BLaER1 treated with 17β-estradiol and CSF1 and Interleukin-3, amounts not matched to agents 10 nM and 100 nM (cell line): Measurements from ENCODE around the gene ACTL10.

Experiments used
- H3K27ac ChIP-seq, 11 experiments: shearing (Covaris generic); formaldehyde crosslinking; 2 replicates each; pipeline ENCODE4 v1.8.1; 2022
- H3K27me3 ChIP-seq, 11 experiments: shearing (Covaris generic); formaldehyde crosslinking; 2 replicates each; pipeline ENCODE4 v1.8.1; 2022
- H3K36me3 ChIP-seq, 11 experiments: shearing (Covaris generic); formaldehyde crosslinking; 2 replicates each; pipeline ENCODE4 v1.8.1; 2022
- H3K4me1 ChIP-seq, 10 experiments: shearing (Covaris generic); formaldehyde crosslinking; 2 replicates each; pipeline ENCODE4 v1.8.1; 2022
- H3K4me2 ChIP-seq, 11 experiments: shearing (Covaris generic); formaldehyde crosslinking; 2 replicates each; pipeline ENCODE4 v1.8.1; 2022
- H3K4me3 ChIP-seq, 10 experiments: shearing (Covaris generic); formaldehyde crosslinking; 2 replicates each; pipeline ENCODE4 v1.8.1; 2022
- H3K9ac ChIP-seq, 11 experiments: shearing (Covaris generic); formaldehyde crosslinking; 2 replicates each; pipeline ENCODE4 v1.8.1; 2022
- H3K9me3 ChIP-seq, 11 experiments: shearing (Covaris generic); formaldehyde crosslinking; replicated peaks in 1 of 11; 2 replicates each; pipeline ENCODE4 v1.8.1; 2022
- H4K20me1 ChIP-seq, 11 experiments: shearing (Covaris generic); formaldehyde crosslinking; 2 replicates each; pipeline ENCODE4 v1.8.1; 2022
- Cebpa-rat ChIP-seq, 11 experiments: shearing (Covaris generic); IDR thresholded peaks; 2 replicates each; pipeline ENCODE4 v1.8.1; 2022

ACTL10 gene

GRCh38 chr20:33701629-33702450 is 35.1 kb downstream of the ACTL10 start:
- H3K9ac ChIP-seq = no peak overlapping the region
- H3K36me3 ChIP-seq = no peaks in the 10 kb centered on the region
- H3K4me3 ChIP-seq = no peak overlapping the region
- peaks cover 27 to 43% (median 37%) of the 10 kb centered on the region in 11 experiments for H3K9me3 ChIP-seq
- H4K20me1 ChIP-seq = no peaks in the 10 kb centered on the region
- no peak for TF ChIP-seq Cebpa-rat (IDR thresholded peaks at IDR 0.05)
- peaks cover 0 to 21% (median 11%) of the 10 kb centered on the region in 10 experiments; a peak in 14 of 20 replicates for H3K4me1 ChIP-seq
- no peak overlapping the region for H3K27ac ChIP-seq
- 0 out of 22 replicates have a peak overlapping the region, but pooled peaks of 1 of the 11 experiments have one; percentile 58 for H3K4me2 ChIP-seq
- H3K27me3 ChIP-seq = no peaks in the 10 kb centered on the region

DNA sequence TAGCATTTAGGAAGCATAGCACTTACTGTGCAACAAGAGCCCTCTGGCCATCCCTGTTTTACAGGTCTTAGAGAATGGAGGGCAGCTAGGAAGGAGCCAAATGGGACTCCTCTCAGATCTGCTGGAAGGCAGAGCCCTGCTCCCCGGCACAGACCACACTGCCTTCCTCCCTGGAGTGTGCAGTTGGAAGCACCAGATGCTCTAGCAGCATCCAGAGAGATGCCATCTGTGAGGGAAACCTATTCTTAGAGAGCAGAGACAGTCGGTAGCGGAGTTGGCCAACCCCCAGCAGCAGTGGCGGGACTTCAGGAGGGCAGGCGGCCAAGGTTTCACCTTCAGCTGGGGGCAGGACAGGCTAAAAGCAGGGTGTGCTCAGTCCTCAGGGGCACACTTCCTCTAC is 36.1 kb downstream of the ACTL10 start:
- Histone ChIP-seq H3K4me2 (peak overlapping the region in 8 of 11 experiments; percentile 19 to 66 (median 44); a peak in 13 of 22 replicates), H3K9ac (0 out of 22 replicates have a peak overlapping the region, but pooled peaks of 1 of the 11 experiments have one; percentile 24), H3K27me3 (no peaks in the 10 kb centered on the region), H3K9me3 (peaks cover 27 to 40% (median 32%) of the 10 kb centered on the region in 11 experiments), H3K36me3 (no peaks in the 10 kb centered on the region), H3K4me1 (peaks cover 0 to 16% (median 9%) of the 10 kb centered on the region in 10 experiments; a peak in 13 of 20 replicates), H4K20me1 (no peaks in the 10 kb centered on the region), H3K4me3 (no peak overlapping the region), H3K27ac (no peak overlapping the region)
- TF ChIP-seq Cebpa-rat (IDR thresholded peaks at IDR 0.05) = no peak

DNA sequence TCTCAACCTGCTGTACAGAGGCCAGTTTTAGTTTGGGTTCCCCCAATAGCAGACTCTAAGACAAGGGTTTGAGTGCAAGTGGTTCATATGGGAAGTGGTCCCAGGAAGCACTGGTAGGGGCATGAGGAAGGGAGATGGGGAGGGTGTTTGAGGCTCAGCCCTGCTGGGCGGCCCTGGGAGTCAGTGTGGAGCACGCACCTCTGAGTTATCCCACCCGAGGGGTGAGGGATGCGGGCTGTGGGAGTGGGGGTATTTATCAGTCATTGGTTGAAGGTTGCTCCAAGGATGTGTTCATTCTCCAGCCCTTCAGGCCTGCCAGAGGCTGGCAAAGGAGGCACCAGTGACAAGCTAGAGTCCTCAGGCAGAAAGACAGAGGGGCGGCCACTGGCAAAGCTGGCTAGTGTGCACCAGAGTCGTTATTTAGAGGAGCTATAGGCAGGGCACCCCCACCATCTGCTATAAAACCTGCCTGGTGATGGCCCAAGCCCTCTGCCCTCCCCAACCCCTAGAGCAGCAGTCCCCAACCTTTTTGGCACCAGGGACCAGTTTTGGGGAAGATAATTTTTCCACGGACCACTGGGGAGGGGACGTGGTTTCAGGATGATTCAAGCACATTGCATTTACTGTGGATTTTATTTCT is 36.9 kb downstream of the ACTL10 start:
- Histone ChIP-seq H3K9ac (no peak overlapping the region), H3K27me3 (no peaks in the 10 kb centered on the region), H3K4me1 (peaks cover 0 to 16% (median 9%) of the 10 kb centered on the region in 10 experiments; a peak in 13 of 20 replicates), H3K27ac (no peak overlapping the region), H3K4me2 (peak overlapping the region in 7 of 11 experiments; percentile 19 to 66 (median 38); a peak in 9 of 22 replicates), H3K4me3 (no peak overlapping the region), H3K36me3 (no peaks in the 10 kb centered on the region), H4K20me1 (no peaks in the 10 kb centered on the region), H3K9me3 (peaks cover 19 to 32% (median 25%) of the 10 kb centered on the region in 11 experiments; a peak in 21 of 22 replicates)
- TF ChIP-seq Cebpa-rat (IDR thresholded peaks at IDR 0.05) = no peak

DNA sequence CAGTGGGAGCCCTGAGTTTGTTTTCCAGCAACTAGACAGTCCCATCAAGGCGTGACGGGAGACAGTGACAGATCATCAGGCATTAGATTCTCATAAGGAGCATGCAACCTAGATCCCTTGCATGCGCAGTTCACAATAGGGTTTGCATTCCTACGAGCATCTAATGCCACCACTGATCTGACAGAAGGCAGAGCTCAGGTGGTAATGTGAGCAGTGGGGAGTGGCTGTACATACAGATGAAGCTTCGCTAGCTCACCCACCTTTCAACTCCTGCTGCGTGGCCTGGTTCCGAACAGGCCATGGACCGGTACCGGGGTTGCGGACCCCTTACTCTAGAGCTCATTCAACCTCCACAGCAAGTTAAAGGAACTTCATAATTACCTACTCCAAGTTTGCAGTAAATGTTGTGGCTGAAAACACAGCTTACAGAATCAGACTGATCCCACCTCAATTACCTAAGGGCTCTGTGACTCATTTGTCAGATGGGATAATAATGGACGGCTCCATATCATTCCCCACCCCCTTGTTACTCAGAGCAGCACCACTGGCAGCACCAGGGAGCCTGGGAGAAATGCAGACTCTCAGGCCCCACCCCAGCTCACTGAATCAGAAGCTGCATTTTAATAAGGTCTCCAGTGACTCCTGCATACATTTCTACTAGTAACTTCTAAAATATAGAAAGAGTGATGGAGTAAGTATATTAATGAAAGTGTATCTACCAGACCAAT is 37.6 kb downstream of the ACTL10 start:
- Histone ChIP-seq H3K9me3 (peaks cover 15 to 25% (median 19%) of the 10 kb centered on the region in 11 experiments; a peak in 21 of 22 replicates), H4K20me1 (no peaks in the 10 kb centered on the region), H3K27ac (no peak overlapping the region), H3K4me3 (no peak overlapping the region), H3K4me2 (no peak overlapping the region), H3K36me3 (no peaks in the 10 kb centered on the region), H3K27me3 (no peaks in the 10 kb centered on the region), H3K9ac (no peak overlapping the region), H3K4me1 (peaks cover 0 to 16% (median 9%) of the 10 kb centered on the region in 10 experiments; a peak in 13 of 20 replicates)
- TF ChIP-seq Cebpa-rat (IDR thresholded peaks at IDR 0.05) = no peak

- no peak for TF ChIP-seq Cebpa-rat (IDR thresholded peaks at IDR 0.05)
- H3K27ac ChIP-seq = no peak overlapping the region
- no peaks in the 10 kb centered on the region for H3K36me3 ChIP-seq
Observed at GRCh38 chr20:33707668-33708067, 40.9 kb downstream of the ACTL10 start.

GRCh38 chr20:33709398-33709797 is 42.7 kb downstream of the ACTL10 start:
- Histone ChIP-seq H3K27me3 (no peaks in the 10 kb centered on the region), H4K20me1 (no peaks in the 10 kb centered on the region), H3K4me1 (no peaks in the 10 kb centered on the region; a peak in 1 of 20 replicates), H3K4me3 (no peak overlapping the region), H3K36me3 (no peaks in the 10 kb centered on the region), H3K4me2 (no peak overlapping the region), H3K9ac (no peak overlapping the region), H3K9me3 (no peaks in the 10 kb centered on the region), H3K27ac (no peak overlapping the region)
- TF ChIP-seq Cebpa-rat (IDR thresholded peaks at IDR 0.05) = no peak

More at GRCh38 chr20:33707668-33708067, 40.9 kb downstream of the ACTL10 start:
- Histone ChIP-seq H3K4me2 (no peak overlapping the region), H3K4me3 (no peak overlapping the region), H3K27me3 (no peaks in the 10 kb centered on the region), H3K9ac (no peak overlapping the region), H3K4me1 (peaks cover 0 to 11% (median 8%) of the 10 kb centered on the region in 10 experiments; a peak in 13 of 20 replicates), H3K9me3 (no peaks in the 10 kb centered on the region), H4K20me1 (no peaks in the 10 kb centered on the region)

- no peak overlapping the region for H3K9ac ChIP-seq
- no peak for TF ChIP-seq Cebpa-rat (IDR thresholded peaks at IDR 0.05)
- no peak overlapping the region for H3K4me3 ChIP-seq
Observed at GRCh38 chr20:33709905-33710541, 43.3 kb downstream of the ACTL10 start.

GRCh38 chr20:33710681-33711445 is 44.1 kb downstream of the ACTL10 start:
- Histone ChIP-seq H4K20me1 (no peaks in the 10 kb centered on the region), H3K4me2 (no peak overlapping the region), H3K9me3 (no peaks in the 10 kb centered on the region), H3K36me3 (no peaks in the 10 kb centered on the region), H3K4me3 (no peak overlapping the region), H3K9ac (no peak overlapping the region), H3K27me3 (no peaks in the 10 kb centered on the region), H3K27ac (no peak overlapping the region), H3K4me1 (no peaks in the 10 kb centered on the region; a peak in 1 of 20 replicates)
- no peak for TF ChIP-seq Cebpa-rat (IDR thresholded peaks at IDR 0.05)

More at GRCh38 chr20:33709905-33710541, 43.3 kb downstream of the ACTL10 start:
- Histone ChIP-seq H3K36me3 (no peaks in the 10 kb centered on the region), H3K4me2 (no peak overlapping the region), H3K27ac (no peak overlapping the region), H3K4me1 (no peaks in the 10 kb centered on the region; a peak in 1 of 20 replicates), H3K9me3 (no peaks in the 10 kb centered on the region), H3K27me3 (no peaks in the 10 kb centered on the region), H4K20me1 (no peaks in the 10 kb centered on the region)
